GM06990 (cell line): Measurements from ENCODE around the gene NPFFR1.

Source experiments
- DNase-seq: peaks from one replicate; pipeline ENCODE4 v3.0.0-alpha.2; 2011; ENCODE audit not compliant: insufficient read length; ENCODE audit errors: extremely low read depth
- H3K27me3 ChIP-seq: replicated peaks from 2 replicates; pipeline ENCODE4 v1.6.0; 2011; ENCODE audit warnings: low read length; ENCODE audit not compliant: control insufficient read depth, insufficient read depth
- H3K36me3 ChIP-seq: 2 replicates; pipeline ENCODE4 v1.5.1; 2011; ENCODE audit warnings: low read length; ENCODE audit not compliant: control insufficient read depth, insufficient read depth
- H3K4me3 ChIP-seq: replicated peaks from 2 replicates; pipeline ENCODE4 v1.5.1; 2011; ENCODE audit warnings: low read depth, mild to moderate bottlenecking, control low read depth, low read length
- TF ChIP-seq, protein P1 (sequence below): IDR thresholded peaks from 2 replicates; pipeline ENCODE4 v1.5.1; 2011; ENCODE audit warnings: low read length, control low read depth, mild to moderate bottlenecking, inconsistent platforms; ENCODE audit not compliant: insufficient read depth, poor library complexity, severe bottlenecking

NPFFR1 gene

DNA sequence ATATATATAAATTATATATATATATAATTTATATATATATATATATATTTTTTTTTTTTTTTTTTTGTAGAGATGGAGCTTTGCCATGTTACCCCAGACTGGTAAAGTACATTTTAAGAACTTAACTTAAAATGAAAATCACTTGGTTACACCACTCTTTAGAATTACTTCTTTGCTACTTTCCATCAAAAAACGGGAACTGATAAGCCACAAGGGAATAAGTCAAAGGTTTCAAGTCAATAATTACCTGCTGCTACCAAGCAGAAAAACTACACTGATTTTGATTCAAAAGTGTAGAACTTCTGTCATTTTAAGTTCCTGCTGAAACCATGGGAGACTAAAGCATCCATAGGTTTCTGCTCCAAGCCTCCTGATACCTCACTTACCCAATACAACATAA lies 62.8 kb downstream of the NPFFR1 start:
- no peaks in the 10 kb centered on the region for H3K27me3 ChIP-seq
- no peak for DNase-seq
- TF ChIP-seq, protein P1, sequence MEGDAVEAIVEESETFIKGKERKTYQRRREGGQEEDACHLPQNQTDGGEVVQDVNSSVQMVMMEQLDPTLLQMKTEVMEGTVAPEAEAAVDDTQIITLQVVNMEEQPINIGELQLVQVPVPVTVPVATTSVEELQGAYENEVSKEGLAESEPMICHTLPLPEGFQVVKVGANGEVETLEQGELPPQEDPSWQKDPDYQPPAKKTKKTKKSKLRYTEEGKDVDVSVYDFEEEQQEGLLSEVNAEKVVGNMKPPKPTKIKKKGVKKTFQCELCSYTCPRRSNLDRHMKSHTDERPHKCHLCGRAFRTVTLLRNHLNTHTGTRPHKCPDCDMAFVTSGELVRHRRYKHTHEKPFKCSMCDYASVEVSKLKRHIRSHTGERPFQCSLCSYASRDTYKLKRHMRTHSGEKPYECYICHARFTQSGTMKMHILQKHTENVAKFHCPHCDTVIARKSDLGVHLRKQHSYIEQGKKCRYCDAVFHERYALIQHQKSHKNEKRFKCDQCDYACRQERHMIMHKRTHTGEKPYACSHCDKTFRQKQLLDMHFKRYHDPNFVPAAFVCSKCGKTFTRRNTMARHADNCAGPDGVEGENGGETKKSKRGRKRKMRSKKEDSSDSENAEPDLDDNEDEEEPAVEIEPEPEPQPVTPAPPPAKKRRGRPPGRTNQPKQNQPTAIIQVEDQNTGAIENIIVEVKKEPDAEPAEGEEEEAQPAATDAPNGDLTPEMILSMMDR = no peak
- no peak overlapping the region for H3K4me3 ChIP-seq
- H3K36me3 ChIP-seq = peaks cover 1% of the 10 kb centered on the region; the same call in 1 of the 2 replicates

DNA sequence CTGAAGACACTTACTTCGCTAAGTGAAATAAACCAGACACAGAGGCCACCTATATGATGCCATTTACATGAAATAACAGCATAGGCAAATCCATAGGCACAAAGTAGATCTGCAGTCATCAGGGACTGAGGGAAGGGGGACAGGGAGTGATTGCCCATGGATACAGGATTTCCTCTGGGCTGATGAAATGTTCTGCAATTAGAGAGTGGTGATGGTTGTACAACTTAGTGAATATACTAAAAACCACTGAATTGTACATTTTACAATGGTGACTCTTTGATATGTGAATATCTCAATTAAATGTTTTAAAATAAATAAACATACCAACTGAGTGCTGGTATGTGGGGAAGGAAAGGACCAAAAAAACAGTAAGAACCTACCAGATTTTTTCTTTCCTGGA lies 70.9 kb downstream of the NPFFR1 start:
- Histone ChIP-seq H3K36me3 (peaks cover 16% of the 10 kb centered on the region), H3K27me3 (no peaks in the 10 kb centered on the region), H3K4me3 (no peak overlapping the region)
- DNase-seq = no peak
- TF ChIP-seq, protein P1 = no peak

DNA sequence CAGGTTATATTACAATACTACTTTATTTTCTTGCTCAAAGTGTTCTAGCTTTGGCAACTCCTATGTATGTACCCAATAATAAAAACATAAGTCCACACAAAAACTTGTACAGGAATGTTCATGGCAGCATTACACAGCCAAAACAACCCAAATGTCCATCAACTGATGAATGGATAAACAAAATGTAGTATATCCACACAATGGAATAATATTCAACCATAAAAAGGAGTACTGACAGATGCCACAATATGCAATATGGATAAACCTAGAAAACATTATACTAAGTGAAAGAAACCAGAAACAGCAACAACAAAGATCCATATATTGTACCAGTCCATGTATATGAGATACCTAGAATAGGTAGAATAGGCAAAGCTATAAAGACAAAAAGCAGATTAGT lies 71.5 kb downstream of the NPFFR1 start:
- no peaks in the 10 kb centered on the region for H3K27me3 ChIP-seq
- no peak for DNase-seq
- TF ChIP-seq, protein P1 = no peak
- no peak overlapping the region for H3K4me3 ChIP-seq
- peaks cover 16% of the 10 kb centered on the region for H3K36me3 ChIP-seq

DNA sequence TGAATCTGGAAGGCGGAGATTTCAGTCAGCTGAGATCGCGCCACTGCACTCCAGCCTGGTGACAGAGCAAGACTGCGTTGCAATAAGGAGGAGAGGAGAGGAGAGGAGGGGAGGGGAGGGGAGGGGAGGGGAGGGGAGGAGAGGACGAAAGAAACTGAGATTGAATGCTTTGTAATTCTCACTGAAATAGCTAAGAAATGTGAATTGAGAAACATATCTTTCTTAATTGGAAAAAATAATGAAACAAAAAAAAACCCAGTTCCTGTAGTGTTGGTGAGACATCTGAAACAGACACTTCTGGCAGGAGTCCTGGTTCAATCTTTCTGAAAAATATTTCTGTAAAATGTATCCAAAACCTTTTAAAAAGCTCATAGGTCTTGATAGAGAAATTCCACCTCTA lies 77.0 kb downstream of the NPFFR1 start:
- H3K36me3 ChIP-seq = peaks cover 14% of the 10 kb centered on the region
- H3K4me3 ChIP-seq = no peak overlapping the region
- TF ChIP-seq, protein P1 = no peak
- H3K27me3 ChIP-seq = no peaks in the 10 kb centered on the region
- DNase-seq = no peak

DNA sequence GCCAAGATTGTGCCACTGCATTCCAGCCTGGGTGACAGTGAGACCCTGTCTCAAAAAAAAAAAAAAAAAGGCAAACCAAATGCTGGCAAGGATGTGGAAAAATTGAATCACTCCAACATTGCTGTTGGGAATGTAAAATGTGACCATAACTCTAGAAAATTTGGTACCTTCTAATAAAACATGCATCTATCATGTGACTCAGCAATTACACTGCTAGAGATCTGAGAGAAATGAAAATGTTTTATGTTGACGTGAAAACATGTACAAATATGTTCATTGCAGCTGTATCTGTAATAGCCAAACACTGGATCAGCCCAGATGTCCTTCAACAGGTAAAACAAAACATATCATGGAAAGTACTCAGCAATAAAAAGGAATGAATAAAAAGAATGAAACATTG lies 82.7 kb downstream of the NPFFR1 start:
- DNase-seq = no peak
- no peaks in the 10 kb centered on the region for H3K27me3 ChIP-seq
- TF ChIP-seq, protein P1 = no peak
- peaks cover 9% of the 10 kb centered on the region for H3K36me3 ChIP-seq
- H3K4me3 ChIP-seq = no peak overlapping the region

DNA sequence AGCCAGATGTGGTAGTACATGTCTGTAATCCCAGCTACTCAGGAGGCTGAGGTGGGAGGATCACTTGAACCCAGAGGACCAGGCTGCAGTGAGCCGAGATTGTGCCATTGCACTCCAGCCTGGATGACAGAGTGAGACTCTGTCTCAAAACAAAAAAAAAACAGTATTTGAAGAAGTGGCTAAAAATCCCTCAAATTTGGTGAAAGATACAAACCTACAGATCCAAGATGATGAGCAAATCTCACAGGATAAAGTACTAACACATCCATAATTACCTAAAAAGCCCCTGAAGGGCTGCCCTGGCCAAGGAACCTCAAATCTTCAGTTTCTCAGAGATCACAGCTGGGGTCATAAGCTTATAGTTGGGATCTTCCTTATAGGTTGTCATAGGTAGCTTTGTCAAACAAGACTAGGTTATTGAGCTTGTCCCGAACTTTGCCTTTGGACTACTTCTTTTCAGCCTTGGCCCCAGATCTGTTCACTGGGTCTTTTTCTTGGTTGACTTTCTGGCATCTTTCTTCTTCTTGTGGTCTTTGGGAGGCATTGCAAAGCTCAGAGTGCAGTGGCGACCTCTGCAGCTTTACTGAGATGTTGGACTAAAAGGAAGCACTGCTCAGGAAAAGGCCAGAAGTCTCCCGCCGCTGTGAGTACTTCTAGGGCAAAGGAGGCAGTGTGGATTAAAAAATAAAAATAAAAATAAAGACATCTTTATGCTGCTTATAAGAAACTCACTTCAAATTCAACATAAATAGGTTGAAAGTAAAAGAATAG lies 84.9 kb downstream of the NPFFR1 start:
- peaks cover 7% of the 10 kb centered on the region for H3K36me3 ChIP-seq
- no peaks in the 10 kb centered on the region for H3K27me3 ChIP-seq
- H3K4me3 ChIP-seq = no peak overlapping the region
- DNase-seq = no peak
- TF ChIP-seq, protein P1 = no peak
